Measurements from ENCODE around the gene RXRB.
A peak's percentile ranks its signal among the peaks of the same experiment; 100 is the strongest.

The RXRB gene

GRCh38 chr6:33202799-33203198, 2.3 kb upstream of the RXRB start:
- peaks cover 43 to 55% of the 10 kb centered on the region in 2 experiments for H3K4me1 ChIP-seq (ENCODE audit: control insufficient read depth in 1 of 2, insufficient read depth in 1 of 2, low read depth in 1 of 2, low read length in 1 of 2)

GRCh38 chr6:33201935-33202334, 1.5 kb upstream of the RXRB start:
- Histone ChIP-seq H3K9me3 (no peaks in the 10 kb centered on the region), H3K36me3 (peaks cover 37% of the 10 kb centered on the region), H3K27me3 (peaks cover 12% of the 10 kb centered on the region), H3K4me3 (ENCODE audit: low read depth in 1 of 2, low read length in 1 of 2) (peak overlapping the region; percentile 84 to 99), H3K4me1 (ENCODE audit: control insufficient read depth in 1 of 2, insufficient read depth in 1 of 2, low read depth in 1 of 2, low read length in 1 of 2) (peaks cover 44 to 49% of the 10 kb centered on the region in 2 experiments), H3K27ac (no peak overlapping the region)
- no peak for TF ChIP-seq CTCF (IDR thresholded peaks at IDR 0.05)

More at GRCh38 chr6:33202799-33203198, 2.3 kb upstream of the RXRB start:
- peaks cover 21% of the 10 kb centered on the region for H3K27me3 ChIP-seq
- H3K36me3 ChIP-seq, result peaks cover 29% of the 10 kb centered on the region
- H3K27ac ChIP-seq, result no peak overlapping the region
- no peak overlapping the region for H3K4me3 ChIP-seq (ENCODE audit: low read depth in 1 of 2, low read length in 1 of 2)
- no peak for TF ChIP-seq CTCF (IDR thresholded peaks at IDR 0.05)
- H3K9me3 ChIP-seq, result no peaks in the 10 kb centered on the region

- H3K4me1 ChIP-seq (ENCODE audit: control insufficient read depth in 1 of 2, insufficient read depth in 1 of 2, low read depth in 1 of 2, low read length in 1 of 2), result peaks cover 44 to 49% of the 10 kb centered on the region in 2 experiments
- H3K4me3 ChIP-seq (ENCODE audit: low read depth in 1 of 2, low read length in 1 of 2), result peak overlapping the region; percentile 84 to 99
- H3K27me3 ChIP-seq, result peaks cover 4% of the 10 kb centered on the region
- H3K36me3 ChIP-seq, result peaks cover 45% of the 10 kb centered on the region
- no peak for TF ChIP-seq CTCF (IDR thresholded peaks at IDR 0.05)
- peak overlapping the region; percentile 98 for H3K27ac ChIP-seq
- H3K9me3 ChIP-seq, result no peaks in the 10 kb centered on the region
Measured at GRCh38 chr6:33201147-33201545, 681 bp upstream of the RXRB start.

- Histone ChIP-seq H3K4me1 (ENCODE audit: control insufficient read depth in 1 of 2, insufficient read depth in 1 of 2, low read depth in 1 of 2, low read length in 1 of 2) (peaks cover 37 to 42% of the 10 kb centered on the region in 2 experiments), H3K27me3 (no peaks in the 10 kb centered on the region), H3K9me3 (no peaks in the 10 kb centered on the region), H3K4me3 (ENCODE audit: low read depth in 1 of 2, low read length in 1 of 2) (peak overlapping the region; percentile 84 to 99), H3K27ac (peak overlapping the region; percentile 98), H3K36me3 (peaks cover 59% of the 10 kb centered on the region)
- TF ChIP-seq CTCF (IDR thresholded peaks at IDR 0.05), result peak; percentile 2
Measured at GRCh38 chr6:33199687-33200218, 712 bp downstream of the RXRB start.

GRCh38 chr6:33198853-33199436, 1.5 kb downstream of the RXRB start:
- H3K4me3 ChIP-seq (ENCODE audit: low read depth in 1 of 2, low read length in 1 of 2), result peak overlapping the region in 1 of 2 experiments; percentile 99
- peaks cover 5% of the 10 kb centered on the region for H3K27me3 ChIP-seq
- TF ChIP-seq CTCF (IDR thresholded peaks at IDR 0.05), result no peak
- peaks cover 29 to 34% of the 10 kb centered on the region in 2 experiments for H3K4me1 ChIP-seq (ENCODE audit: control insufficient read depth in 1 of 2, insufficient read depth in 1 of 2, low read depth in 1 of 2, low read length in 1 of 2)
- no peaks in the 10 kb centered on the region for H3K9me3 ChIP-seq
- H3K27ac ChIP-seq, result peak overlapping the region; percentile 98
- peaks cover 67% of the 10 kb centered on the region for H3K36me3 ChIP-seq

Data from neutrophil (primary cell).